ENCODE results near the gene PCDH18.

- no peak for TF ChIP-seq CTCF (IDR thresholded peaks at IDR 0.05)
- no peak for TF ChIP-seq POLR2A (IDR thresholded peaks at IDR 0.05)
Measured at GRCh38 chr4:137535718-137536117, 3.4 kb upstream of the PCDH18 start.

Measured in testis (tissue), 2 donors.